Middle frontal gyrus (tissue), 1 donor: ENCODE data around the gene GLT6D1.

Source experiments
- DNase-seq: peaks from one replicate; pipeline ENCODE4 v3.0.0-alpha.2; 2015; ENCODE audit warnings: low spot score; ENCODE audit errors: extremely low spot score

Gene GLT6D1

DNA sequence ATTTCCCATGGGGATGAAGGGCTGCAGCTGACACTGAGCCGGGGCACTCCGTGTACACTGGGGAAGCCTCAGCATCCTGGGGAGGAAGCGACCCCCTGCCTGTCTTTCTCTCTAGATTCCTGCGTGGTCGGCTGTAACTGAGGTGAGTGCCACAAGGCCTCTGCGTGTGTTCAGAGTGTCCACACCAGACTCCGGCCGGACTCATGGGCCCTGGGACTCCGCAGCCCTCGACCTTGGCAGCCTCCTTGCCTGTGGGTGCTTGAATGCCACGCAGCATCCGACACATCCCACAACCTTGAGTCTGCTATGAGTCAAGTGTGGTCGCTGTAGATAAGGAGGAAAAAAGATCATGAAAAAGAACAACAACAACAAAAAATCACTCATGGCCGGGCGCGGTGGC is 54.4 kb downstream of the GLT6D1 start:
- DNase-seq = no peak

DNA sequence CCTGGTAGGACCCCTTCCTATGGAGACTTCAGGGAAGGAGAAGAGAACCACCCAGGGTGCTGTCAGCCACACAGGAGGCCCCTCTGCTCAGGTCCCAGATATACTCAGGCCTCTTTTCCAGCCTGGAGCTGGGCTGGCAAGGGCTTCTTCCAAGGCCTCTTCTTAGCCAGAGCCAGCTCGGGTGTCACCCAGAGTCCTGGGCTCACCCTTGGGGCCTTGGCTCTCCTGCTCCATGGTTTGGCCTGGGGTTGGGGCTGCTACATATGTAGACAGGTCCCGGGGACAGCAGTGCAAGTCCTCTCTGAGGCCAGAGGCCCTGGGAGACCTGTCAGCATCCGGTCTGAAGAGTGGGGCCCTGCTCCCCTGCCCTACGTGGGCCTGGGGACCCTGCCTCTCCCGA is 55.0 kb downstream of the GLT6D1 start:
- DNase-seq = no peak

DNA sequence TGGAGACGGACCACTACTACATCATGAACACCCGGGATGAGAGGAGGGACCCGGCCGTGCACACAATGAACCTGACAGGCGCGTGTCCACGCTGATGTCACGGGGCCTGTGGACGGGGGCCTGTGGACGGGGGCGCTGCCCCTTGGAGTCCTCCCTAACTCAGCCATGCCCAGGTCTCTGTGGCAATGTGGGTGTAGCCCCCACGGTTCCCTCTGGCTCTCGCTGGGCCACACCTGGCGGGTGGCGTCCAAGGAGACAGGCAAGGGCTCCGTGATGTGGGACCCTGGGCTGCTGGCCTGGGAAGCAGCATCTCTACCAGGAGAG is 55.7 kb downstream of the GLT6D1 start:
- DNase-seq = no peak

DNA sequence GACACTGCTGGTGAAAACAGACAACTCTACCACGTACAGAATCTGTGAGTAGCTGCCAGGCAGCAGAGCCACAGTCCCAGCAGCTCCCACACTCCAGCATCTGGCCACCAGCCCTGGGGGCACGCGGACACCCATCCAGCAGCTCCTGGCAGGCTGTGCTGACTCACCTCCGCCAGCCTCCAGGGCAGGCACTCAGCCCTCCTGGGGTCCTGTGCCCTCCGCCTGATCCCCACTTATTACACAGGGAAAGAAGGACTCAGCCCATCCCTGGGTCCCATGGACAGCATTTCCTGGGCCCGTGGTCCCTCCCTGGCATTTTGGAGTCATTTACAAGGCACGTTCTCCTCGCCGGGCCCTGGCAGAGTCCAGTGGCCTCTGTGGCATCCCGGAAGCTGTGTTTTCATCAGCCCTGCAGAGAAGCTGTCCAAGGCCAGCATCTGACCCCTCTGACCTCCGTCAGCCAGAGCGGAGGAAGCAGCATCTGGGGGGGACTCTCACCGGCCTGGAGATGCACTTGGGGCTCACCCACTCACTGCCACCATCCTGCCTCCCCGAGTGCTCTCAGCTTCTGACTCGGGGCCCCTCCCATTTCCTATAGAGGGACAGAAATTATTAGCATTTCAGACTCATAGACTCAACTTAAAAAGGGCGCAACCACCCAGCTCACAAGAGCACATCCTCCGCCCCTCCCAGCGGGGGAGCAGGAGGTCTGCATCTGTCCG is 56.2 kb downstream of the GLT6D1 start:
- DNase-seq = no peak

DNA sequence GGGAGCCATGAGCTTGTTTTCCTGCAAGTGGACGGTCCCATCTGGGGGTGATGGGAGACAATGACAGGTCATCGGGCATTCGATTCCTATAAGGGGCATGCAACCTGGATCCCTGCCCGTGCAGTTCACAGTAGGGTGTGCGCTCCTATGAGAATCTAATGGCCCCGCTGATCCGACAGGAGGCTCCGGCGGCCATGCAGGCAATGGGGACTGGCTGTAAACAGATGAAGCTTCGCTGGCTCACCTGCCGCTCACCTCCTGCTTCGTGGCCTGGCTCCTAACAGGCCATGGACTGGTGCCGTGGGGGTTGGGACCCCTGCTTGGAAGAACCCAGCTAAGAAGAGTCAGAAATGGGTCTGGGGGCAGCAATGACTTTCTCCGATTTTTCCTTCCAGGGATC is 56.8 kb downstream of the GLT6D1 start:
- no peak for DNase-seq

DNA sequence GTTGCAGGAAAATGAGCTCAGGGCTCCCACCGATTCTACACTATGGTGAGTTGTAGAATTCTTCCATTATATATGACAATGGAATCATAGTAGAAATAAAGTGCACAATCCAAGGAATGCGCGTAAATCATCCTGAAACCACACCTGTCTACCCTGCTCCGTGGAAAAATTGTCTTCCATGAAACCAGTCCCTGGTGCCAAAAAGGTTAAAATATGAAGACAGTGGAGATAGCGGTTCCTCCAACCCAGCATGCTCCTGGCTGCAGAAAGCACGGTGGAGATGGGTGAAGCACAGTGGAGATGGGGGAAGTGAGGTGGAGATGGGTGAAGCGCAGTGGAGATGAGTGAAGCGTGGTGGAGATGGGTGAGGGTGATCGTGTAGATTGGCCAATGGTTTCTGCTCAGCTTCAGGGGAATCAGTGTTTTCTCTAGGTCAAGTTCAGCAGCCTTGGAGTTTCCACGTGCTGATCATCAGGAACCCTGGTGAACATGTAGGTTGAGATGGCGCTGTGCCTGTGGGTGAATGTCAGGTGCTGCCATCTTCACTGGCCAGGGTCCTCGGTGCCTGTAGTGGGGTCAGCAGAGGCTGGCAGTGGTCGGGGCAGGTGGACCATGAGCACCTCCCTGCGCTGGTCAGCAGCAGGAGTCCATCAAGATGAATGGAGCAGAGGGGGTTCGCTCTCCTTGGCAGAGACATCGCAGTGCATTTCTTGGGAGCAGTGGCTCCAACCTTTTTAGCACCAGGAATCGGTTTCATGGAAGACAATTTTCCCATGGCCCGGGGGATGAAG is 57.5 kb downstream of the GLT6D1 start:
- DNase-seq = no peak

DNA sequence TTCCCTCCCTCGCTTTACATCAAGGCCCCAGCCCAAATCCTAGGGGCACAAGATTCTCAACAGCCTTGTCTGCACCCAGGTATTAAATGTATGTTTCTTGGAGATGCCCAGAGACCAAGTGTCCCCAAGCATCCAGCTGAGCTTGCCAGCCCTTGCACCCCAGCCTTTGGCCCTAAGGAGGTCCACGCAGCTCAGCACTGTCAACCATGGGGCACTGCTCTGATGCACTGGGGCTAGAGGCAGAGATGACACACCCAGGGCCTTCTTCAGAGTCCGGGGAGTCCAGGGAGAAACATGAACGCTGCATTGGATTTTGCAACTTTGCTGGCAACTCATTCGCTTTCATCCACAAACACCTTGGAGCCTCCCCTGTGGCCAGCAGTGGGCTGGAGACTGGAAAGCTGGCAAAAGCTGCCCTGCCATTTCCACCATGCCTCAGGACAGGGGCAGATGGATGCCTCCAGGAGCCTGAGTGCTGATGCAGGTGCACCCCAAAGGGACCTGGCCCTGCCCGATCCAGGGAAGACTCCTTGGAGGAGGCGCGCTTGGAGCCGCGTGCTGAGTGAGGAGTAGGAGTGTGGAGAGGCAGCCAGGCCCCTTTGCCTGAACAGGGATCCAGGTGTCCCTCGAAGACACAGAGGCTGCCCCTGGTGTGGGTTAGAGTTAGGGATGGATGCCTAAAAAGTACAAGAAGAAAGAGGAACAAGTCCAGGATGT is 58.5 kb downstream of the GLT6D1 start:
- no peak for DNase-seq

DNA sequence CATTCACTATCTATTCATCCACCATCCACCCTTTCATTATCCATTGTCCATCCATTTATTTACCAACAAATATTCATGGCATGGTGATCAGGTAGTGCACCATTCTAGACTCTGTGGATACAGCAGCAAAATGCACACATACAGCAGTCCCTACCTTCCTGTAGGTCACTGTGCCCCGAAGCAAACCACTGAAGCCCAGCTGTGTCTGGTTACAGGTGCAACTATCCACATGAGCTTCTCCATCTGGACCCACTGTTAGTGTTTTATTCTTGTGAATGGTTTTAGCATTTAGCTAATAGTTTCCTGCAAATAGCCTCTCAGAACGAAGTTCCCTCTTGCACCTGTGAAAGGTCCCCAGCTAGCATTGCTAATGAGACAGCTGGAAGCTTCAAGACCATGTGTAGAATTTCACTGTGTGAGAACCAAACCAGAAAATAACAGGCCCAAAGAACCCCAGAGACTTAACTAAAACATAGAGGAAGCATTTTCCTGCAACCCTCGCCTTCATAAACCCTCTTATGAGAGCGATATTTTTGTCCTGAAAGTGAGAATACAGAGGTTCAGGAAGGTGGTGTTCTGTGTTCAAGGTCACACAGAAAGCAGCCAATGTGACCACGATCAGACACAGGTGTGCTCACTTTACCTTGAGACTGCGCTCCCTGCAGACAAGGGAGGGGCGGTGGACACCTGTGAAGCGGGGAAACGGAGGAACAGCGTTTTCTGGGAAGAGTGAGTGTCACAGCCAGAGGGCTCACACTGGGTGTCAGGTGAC is 59.3 kb downstream of the GLT6D1 start:
- DNase-seq = no peak

DNA sequence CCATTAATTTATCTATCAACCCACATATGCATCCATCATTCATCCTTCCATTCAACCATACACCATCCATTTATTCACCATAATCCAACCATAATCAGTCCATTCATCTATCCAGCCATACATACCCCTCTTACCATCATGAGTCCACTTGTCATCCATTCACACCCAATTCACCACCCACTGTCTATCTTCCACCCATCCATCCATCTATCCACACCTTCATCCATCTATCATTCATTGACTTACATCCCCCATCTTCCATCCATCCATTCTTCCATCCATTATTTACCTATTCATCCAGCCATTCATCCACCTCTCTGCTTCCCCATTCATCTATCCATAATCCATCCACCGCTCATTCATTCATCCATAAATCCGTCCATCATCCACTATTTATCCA is 60.0 kb downstream of the GLT6D1 start:
- DNase-seq = no peak

DNA sequence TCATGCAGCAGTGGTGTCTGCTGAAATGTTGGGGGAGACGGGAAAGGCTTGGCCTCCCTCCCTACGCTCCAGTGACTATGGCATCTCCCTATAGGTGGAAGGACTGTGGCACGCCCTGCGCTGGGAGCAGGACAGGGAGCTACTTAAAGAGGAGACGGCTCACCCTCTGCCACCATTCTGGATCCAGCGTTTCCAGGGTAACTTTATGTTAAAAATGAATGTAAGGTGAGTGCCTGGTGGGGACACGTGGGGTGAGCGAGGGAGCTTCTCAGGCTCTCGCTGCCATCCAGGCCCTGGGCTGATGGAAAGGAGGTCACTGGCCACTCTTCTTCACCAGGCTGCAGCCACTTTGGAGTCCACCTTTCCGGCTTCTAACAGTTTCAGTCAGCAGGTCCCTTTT is 62.1 kb downstream of the GLT6D1 start:
- no peak for DNase-seq

DNA sequence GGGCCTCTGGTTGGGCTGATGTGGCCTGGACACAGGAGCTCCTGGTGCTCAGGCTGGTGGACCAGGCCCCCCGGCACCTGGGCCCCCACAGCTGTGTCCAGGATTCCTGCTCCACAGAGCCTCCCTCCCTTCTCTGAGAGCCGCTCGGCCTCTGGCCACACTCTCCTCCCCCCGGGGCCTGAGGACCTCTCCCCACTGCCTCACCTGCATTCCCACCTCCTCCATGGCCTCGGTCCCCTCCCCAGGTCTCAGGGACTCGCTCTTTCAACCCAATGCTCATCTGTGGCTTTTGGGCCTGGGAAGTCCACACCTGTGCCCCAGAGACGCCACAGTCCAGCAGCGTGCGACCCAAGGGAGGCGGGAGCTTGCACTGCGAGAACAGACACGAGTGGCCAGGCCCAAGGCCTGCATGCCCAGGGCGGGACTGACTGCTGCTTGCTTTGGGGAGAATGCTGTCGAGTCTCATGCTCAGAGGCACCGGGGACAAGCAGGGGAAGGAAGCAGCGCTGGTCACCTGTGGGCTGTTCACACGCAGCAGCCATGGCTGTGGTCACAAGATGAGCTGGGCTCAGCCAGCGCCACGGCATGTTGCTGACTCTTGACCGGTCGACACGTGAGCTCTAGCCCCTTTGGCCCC is 63.2 kb downstream of the GLT6D1 start:
- no peak for DNase-seq

DNA sequence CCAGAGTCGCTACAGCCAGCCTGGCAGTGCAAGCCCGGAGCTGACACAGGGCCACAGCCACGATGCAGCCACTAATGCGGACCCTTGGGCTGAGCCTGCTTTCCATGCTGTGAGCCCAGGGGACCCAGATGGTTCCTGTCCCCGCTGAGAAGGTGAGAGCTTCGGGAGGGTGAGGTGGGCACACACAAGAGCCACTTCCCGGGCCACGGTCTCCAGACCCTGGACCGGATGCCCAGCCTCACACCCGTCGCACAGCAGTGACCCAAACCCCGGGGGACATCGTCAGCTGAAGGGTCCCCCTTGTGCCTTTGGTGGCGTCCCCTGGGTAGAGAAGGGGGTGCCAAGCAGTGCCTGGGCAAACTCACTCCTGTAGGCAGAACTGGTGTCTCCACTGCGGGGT is 64.4 kb downstream of the GLT6D1 start:
- no peak for DNase-seq

DNA sequence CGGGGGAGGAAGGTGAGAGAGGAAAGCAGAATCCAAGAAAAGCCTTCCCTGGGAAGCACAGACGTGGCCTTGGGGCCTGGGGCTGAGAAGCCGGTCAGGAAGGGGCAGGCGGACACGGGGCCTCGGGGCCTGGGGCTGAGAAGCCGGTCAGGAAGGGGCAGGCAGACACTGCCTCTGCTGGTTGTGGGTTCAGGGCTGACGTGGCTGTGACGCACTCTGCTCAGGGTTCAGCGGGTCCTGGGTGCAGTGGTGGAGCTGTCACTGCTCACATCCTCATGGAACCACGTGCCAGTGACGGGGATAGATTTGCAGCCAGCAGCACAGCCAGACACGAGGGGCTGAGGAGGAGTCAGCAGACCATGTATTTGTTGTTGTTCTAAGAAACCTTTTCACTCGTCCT is 65.0 kb downstream of the GLT6D1 start:
- DNase-seq = no peak
